Esophagus squamous epithelium (tissue), 5 donors: Measurements from ENCODE around the gene TNFSF8. TPM values are rescaled to one million over a fixed set of nuclear protein-coding genes. Genes with fewer than 3 reads are reported as not detected.

ENCODE experiments used
- DNase-seq: peaks from one replicate; lab custom pipeline; 2025; lab: John Stamatoyannopoulos, UW
- H3K27ac ChIP-seq, 4 donors: fragments of 200-600 bp; sonication (generic); one replicate each; pipeline ENCODE4 v1.5.1; 2016 to 2019; ENCODE audit warnings: mild to moderate bottlenecking in 1 of 4
- H3K27me3 ChIP-seq, 4 donors: fragments of 200-600 bp; sonication (generic); 1 replicate in 3 of 4; 2 replicates in 1 of 4; pipeline versions ENCODE4 v1.5.1 to v1.6.0; 2017 to 2021; ENCODE audit warnings: antibody characterized with exemption in 1 of 4
- H3K36me3 ChIP-seq, 3 donors: fragments of 200-600 bp; sonication (generic); one replicate each; pipeline ENCODE4 v1.5.1; 2016 to 2019
- H3K4me1 ChIP-seq, 3 donors: fragments of 200-600 bp; sonication (generic); one replicate each; pipeline ENCODE4 v1.5.1; 2017 to 2019
- H3K4me3 ChIP-seq, 4 donors: fragments of 200-600 bp; sonication (generic); 1 replicate in 3 of 4; 2 replicates in 1 of 4; pipeline ENCODE4 v1.5.1; 2016 to 2019; ENCODE audit warnings: mild to moderate bottlenecking in 2 of 4, moderate library complexity in 1 of 4
- H3K9me3 ChIP-seq, 3 donors: fragments of 200-600 bp; sonication (generic); one replicate each; pipeline ENCODE4 v1.5.1; 2016 to 2019
- POLR2A ChIP-seq, 4 donors: fragments of 450-650 bp; IDR thresholded peaks; one replicate each; pipeline ENCODE4 v1.6.1; 2017; ENCODE audit warnings: antibody characterized with exemption in 4 of 4, mild to moderate bottlenecking in 4 of 4, moderate library complexity in 3 of 4
- WGBS, 2 donors: methylation state at CpG; one replicate each; pipeline ENCODE4 v1.1.5; 2018; 5-methylcytosine and 5-hydroxymethylcytosine counted together
- intact Hi-C: fragments of 100-400 bp; cut with DNase I; formaldehyde crosslinking; loops from one replicate; pipeline ENCODE4 v1.15.0; 2022
- total RNA-seq, 4 donors: library from RNA; depleted of rRNA; stranded (reverse); fragments of >200 nt; gene quantifications; one replicate each; pipeline ENCODE4 v1.1.0, GENCODE V29; 2016
- TF ChIP-seq, protein P1 (sequence below), 6 experiments: fragments of 450-650 bp in 4 of 6; fragments of 200-600 bp in 2 of 6; sonication (generic) in 2 of 6; IDR thresholded peaks; one replicate each; pipeline ENCODE4 v1.5.1; 2016 to 2019; ENCODE audit warnings: antibody characterized with exemption in 6 of 6, mild to moderate bottlenecking in 4 of 6, moderate library complexity in 4 of 6
- donor health status: DM: yes; HTN: yes; CAD: no.

The TNFSF8 gene
- total RNA-seq, 4 donors from 2014 or later: 0.21 to 6.5 (median 0.41) TPM

- Histone ChIP-seq H3K27ac (no peak overlapping the region), H3K4me1 (peaks cover 9 to 31% (median 13%) of the 10 kb centered on the region in 3 donors), H3K4me3 (no peak overlapping the region), H3K9me3 (no peaks in the 10 kb centered on the region), H3K36me3 (no peaks in the 10 kb centered on the region), H3K27me3 (no peaks in the 10 kb centered on the region)
- 55 to 98% methylated on average over 2 of the region's 4 CpGs for WGBS, 2 donors
- no peak for TF ChIP-seq POLR2A (IDR thresholded peaks at IDR 0.05)
- TF ChIP-seq, protein P1, sequence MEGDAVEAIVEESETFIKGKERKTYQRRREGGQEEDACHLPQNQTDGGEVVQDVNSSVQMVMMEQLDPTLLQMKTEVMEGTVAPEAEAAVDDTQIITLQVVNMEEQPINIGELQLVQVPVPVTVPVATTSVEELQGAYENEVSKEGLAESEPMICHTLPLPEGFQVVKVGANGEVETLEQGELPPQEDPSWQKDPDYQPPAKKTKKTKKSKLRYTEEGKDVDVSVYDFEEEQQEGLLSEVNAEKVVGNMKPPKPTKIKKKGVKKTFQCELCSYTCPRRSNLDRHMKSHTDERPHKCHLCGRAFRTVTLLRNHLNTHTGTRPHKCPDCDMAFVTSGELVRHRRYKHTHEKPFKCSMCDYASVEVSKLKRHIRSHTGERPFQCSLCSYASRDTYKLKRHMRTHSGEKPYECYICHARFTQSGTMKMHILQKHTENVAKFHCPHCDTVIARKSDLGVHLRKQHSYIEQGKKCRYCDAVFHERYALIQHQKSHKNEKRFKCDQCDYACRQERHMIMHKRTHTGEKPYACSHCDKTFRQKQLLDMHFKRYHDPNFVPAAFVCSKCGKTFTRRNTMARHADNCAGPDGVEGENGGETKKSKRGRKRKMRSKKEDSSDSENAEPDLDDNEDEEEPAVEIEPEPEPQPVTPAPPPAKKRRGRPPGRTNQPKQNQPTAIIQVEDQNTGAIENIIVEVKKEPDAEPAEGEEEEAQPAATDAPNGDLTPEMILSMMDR (IDR thresholded peaks at IDR 0.05): no peak
- no peak for DNase-seq
- intact Hi-C loops: no loop called here
Measured at GRCh38 chr9:114888607-114889006, 41.8 kb downstream of the TNFSF8 start.

DNA sequence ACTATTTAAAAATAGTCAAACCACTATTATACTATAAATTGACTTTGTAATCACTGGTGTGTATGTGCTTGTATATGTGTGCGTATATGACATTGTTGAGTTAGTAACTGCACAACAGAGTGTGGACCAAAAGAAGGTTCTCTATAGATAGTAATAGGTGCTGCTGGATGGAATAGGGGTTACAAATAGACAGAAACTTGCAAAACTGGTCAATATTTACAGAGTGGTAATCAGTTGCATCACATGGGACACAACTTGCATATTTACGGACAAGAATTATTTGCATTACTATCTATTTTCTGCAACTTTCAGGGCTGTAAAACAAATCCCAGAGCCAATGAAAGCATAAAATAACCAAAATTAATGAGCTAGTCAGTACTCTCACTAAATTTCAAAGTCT, 42.4 kb downstream of the TNFSF8 start:
- H3K27me3 ChIP-seq: no peaks in the 10 kb centered on the region
- H3K4me3 ChIP-seq: no peak overlapping the region
- no peaks in the 10 kb centered on the region for H3K36me3 ChIP-seq
- no peak overlapping the region for H3K27ac ChIP-seq
- WGBS, 2 donors: 92 to 100% methylated on average over 2 of the region's 2 CpGs
- peaks cover 9 to 31% (median 13%) of the 10 kb centered on the region in 3 donors for H3K4me1 ChIP-seq
- intact Hi-C loops: no loop called here
- DNase-seq: no peak
- H3K9me3 ChIP-seq: no peaks in the 10 kb centered on the region
- no peak for TF ChIP-seq POLR2A (IDR thresholded peaks at IDR 0.05)
- TF ChIP-seq, protein P1 (IDR thresholded peaks at IDR 0.05): no peak

GRCh38 chr9:114884787-114885452, 45.5 kb downstream of the TNFSF8 start:
- Histone ChIP-seq H3K9me3 (no peaks in the 10 kb centered on the region), H3K36me3 (no peaks in the 10 kb centered on the region), H3K27me3 (no peaks in the 10 kb centered on the region), H3K4me3 (no peak overlapping the region), H3K4me1 (peaks cover 4 to 26% (median 8%) of the 10 kb centered on the region in 3 donors), H3K27ac (peak overlapping the region in 3 of 4 donors; percentile 58 to 72 (median 62))
- no peak for DNase-seq
- 32 to 65% methylated on average over 8 of the region's 8 CpGs for WGBS, 2 donors
- intact Hi-C loops: no loop called here
- TF ChIP-seq POLR2A (IDR thresholded peaks at IDR 0.05): no peak
- TF ChIP-seq, protein P1 (IDR thresholded peaks at IDR 0.05): no peak

DNA sequence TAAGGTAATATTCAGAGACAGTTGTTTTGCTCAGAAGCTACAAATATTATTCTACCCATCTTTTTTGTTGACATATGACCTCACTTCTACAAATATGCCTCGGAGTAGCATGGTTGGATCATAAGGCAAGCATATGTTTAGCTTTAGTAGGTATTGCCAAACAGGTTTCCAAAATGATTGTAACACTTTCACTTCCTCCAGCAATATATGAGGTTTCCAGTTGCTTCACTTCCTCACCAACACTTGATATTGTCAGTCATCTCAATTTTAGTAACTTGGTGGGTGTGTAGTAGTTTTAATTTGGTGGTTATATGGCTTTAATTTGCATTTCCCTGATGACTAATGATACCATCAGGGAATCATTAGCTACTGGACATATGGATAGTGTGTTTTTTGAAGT, 46.7 kb downstream of the TNFSF8 start:
- Histone ChIP-seq H3K27ac (peak overlapping the region in 1 of 4 donors; percentile 72), H3K27me3 (no peaks in the 10 kb centered on the region), H3K9me3 (no peaks in the 10 kb centered on the region), H3K4me1 (peaks cover 0 to 14% (median 0%) of the 10 kb centered on the region in 3 donors), H3K36me3 (no peaks in the 10 kb centered on the region), H3K4me3 (no peak overlapping the region)
- WGBS, 2 donors: 14 to 39% methylated on average over 1 of the region's 1 CpG
- intact Hi-C loops: no loop called here
- TF ChIP-seq POLR2A (IDR thresholded peaks at IDR 0.05): no peak
- TF ChIP-seq, protein P1 (IDR thresholded peaks at IDR 0.05): no peak
- DNase-seq: no peak

- Histone ChIP-seq H3K9me3 (peaks cover 0 to 5% (median 0%) of the 10 kb centered on the region in 3 donors), H3K4me1 (peaks cover 0 to 11% (median 0%) of the 10 kb centered on the region in 3 donors), H3K36me3 (no peaks in the 10 kb centered on the region), H3K4me3 (no peak overlapping the region), H3K27me3 (no peaks in the 10 kb centered on the region), H3K27ac (no peak overlapping the region)
- no peak for TF ChIP-seq POLR2A (IDR thresholded peaks at IDR 0.05)
- TF ChIP-seq, protein P1 (IDR thresholded peaks at IDR 0.05): no peak
- WGBS, 2 donors: 52 to 71% methylated on average over 1 of the region's 1 CpG
- intact Hi-C loops: no loop called here
- DNase-seq: no peak
Measured at GRCh38 chr9:114880291-114880745, 50.1 kb downstream of the TNFSF8 start.
